ENCODE measurements around the gene PRDM15.

DNA sequence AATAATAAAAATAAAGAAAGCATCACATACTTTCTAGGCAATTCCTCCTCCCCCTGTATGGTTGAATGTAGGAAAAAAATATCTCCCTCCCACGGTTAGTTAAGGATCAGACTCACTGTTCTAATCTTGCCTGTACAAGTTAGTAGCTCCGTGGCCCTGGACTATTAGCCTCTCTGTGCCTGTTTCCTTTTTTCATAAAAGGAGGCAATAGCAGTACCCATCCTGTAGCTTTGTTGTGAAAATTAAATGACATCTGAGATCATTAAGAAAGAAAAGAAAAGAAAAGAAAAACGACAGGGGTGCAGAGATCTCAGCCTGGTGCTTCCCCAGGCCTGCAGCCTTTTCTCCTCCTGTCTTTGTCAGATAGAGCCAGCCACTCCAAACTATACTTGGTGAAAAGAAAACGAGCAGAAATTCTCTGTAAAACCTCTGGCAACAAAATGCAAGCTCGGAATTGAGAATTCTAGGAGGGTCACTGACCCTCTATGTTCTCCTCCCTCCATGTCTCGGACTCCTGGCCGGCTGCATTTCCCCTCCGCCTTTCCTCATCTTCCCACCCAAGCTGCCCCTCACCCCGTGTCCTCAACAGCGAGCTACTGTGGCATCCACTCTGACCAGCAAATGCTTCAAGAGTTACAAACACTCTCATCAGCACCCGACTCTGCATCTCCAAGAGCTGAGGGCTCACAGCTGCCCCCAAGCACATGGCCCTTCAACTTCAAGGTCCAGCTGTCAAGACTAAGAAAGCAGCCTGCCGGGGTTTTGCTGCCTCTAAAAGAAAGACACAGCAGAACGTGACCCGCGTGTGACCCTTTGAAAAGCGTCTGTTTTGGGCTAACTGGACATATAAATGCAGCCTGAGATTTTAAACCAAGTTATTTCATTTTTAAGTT is 125.9 kb downstream of the PRDM15 start:
- TF ChIP-seq, protein P1, sequence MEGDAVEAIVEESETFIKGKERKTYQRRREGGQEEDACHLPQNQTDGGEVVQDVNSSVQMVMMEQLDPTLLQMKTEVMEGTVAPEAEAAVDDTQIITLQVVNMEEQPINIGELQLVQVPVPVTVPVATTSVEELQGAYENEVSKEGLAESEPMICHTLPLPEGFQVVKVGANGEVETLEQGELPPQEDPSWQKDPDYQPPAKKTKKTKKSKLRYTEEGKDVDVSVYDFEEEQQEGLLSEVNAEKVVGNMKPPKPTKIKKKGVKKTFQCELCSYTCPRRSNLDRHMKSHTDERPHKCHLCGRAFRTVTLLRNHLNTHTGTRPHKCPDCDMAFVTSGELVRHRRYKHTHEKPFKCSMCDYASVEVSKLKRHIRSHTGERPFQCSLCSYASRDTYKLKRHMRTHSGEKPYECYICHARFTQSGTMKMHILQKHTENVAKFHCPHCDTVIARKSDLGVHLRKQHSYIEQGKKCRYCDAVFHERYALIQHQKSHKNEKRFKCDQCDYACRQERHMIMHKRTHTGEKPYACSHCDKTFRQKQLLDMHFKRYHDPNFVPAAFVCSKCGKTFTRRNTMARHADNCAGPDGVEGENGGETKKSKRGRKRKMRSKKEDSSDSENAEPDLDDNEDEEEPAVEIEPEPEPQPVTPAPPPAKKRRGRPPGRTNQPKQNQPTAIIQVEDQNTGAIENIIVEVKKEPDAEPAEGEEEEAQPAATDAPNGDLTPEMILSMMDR (IDR thresholded peaks at IDR 0.05) = no peak
- TF ChIP-seq EP300 (IDR thresholded peaks at IDR 0.05) (no peak), POLR2AphosphoS5 (IDR thresholded peaks at IDR 0.05) (no peak)

Measured in suprapubic skin (tissue), 4 donors.